OCI-LY1 (cell line): ENCODE results near the gene FXYD3.

Source experiments
- CTCF ChIP-seq: fragments of 200-600 bp; sonication (generic), shearing (Covaris generic); IDR thresholded peaks from 2 replicates; pipeline ENCODE4 v1.5.1; 2017; ENCODE audit warnings: mild to moderate bottlenecking, antibody characterized with exemption, low read length, moderate library complexity, mixed read lengths
- EZH2 ChIP-seq: fragments of 200-600 bp; sonication (generic), shearing (Covaris generic); IDR thresholded peaks from 2 replicates; pipeline ENCODE4 v1.8.0; 2017; ENCODE audit warnings: borderline replicate concordance, mixed run types, mild to moderate bottlenecking, antibody characterized with exemption, low read length, moderate library complexity, mixed read lengths

DNA sequence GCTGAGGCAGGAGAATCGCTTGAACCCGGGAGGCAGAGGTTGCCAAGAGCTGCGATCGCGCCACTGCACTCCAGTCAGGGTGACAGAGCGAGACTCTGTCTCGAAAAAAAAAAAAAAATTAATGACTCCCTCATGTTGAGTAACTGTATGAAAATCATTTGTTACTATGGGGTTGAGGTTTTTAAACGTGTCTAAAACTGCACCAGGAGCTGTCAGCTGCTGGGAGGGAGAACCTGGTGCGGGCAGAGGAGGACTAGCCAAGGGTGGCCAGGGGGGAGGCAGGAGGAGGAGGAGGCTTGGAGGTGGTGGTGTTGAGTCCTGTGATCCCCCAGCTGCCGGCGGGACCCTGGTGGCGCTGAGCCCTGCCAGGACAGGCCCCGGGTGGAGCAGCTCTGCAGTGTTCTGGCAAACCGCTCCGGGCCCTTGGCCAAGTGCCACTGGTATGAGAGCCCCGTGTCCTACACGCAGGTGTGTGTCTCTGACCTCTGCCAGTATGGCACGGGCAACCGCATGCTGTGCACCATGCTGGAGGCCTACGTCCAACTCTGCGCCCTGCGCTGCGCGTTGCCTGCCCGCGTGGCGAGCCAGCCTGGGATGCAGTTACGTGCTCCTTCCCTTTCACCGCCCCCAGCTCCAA lies 17.1 kb upstream of the FXYD3 start:
- TF ChIP-seq CTCF, result no peak
- no peak for TF ChIP-seq EZH2
